Mucosa of descending colon (tissue), 3 donors: Measurements from ENCODE around the gene NGB. TPM values are rescaled to one million over a fixed set of nuclear protein-coding genes. Genes with fewer than 3 reads are reported as not detected.

Experiments used
- ATAC-seq: fragments of 200-7000 bp; cut with Tn5 transposase; one replicate; pipeline ENCODE4 v1.9.1; 2020; ENCODE audit warnings: mild to moderate bottlenecking, moderate library complexity
- DNase-seq, 3 donors: peaks; one replicate each; pipeline ENCODE4 v3.0.0-alpha.2; 2020
- H3K36me3 ChIP-seq: fragments of 200-600 bp; one replicate; pipeline ENCODE4 v1.8.0; 2021; ENCODE audit warnings: low read depth, mild to moderate bottlenecking
- H3K4me1 ChIP-seq: fragments of 200-600 bp; one replicate; pipeline ENCODE4 v1.8.0; 2021; ENCODE audit warnings: low read depth, mild to moderate bottlenecking
- H3K4me3 ChIP-seq: fragments of 200-600 bp; one replicate; pipeline ENCODE4 v1.8.0; 2021; ENCODE audit warnings: mild to moderate bottlenecking
- H3K9me3 ChIP-seq: fragments of 200-600 bp; one replicate; pipeline ENCODE4 v1.8.0; 2021; ENCODE audit warnings: mild to moderate bottlenecking
- CTCF ChIP-seq: fragments of 200-600 bp; IDR thresholded peaks from one replicate; pipeline ENCODE4 v1.8.0; 2022; ENCODE audit warnings: antibody characterized with exemption, mild to moderate bottlenecking
- intact Hi-C, 2 donors: fragments of 100-400 bp; cut with DNase I in 1 of 2; cut with micrococcal nuclease in 1 of 2; formaldehyde crosslinking; loops; one replicate each; pipeline versions ENCODE4 v1.11.0 to v1.11.1; 2022; cut with DNase I, micrococcal nuclease
- total RNA-seq, 3 donors: library from RNA; stranded (reverse); fragmentation: NEBNext Ultra II Directional in 2 of 3; extraction: Animal tissue kit (Norgen Biotek cat#: 25700) in 2 of 3; gene quantifications; one replicate each; pipeline versions ENCODE4 v1.2.1 to v1.2.4, GENCODE V29; 2021 to 2023
- donor health status: DM: no; HTN: no; CAD: no; lungs with moderate emphysema.
- donor health status: DM: no; HTN: no; CAD: no.
- donor health status: DM: no; HTN: yes; CAD: no.

The NGB gene
- total RNA-seq, 3 donors from 2014 or later = 0.14 to 5.3 TPM; not detected in 1

- no peak overlapping the region for H3K4me3 ChIP-seq
- no peaks in the 10 kb centered on the region for H3K4me1 ChIP-seq
- no peaks in the 10 kb centered on the region for H3K36me3 ChIP-seq
- TF ChIP-seq CTCF = no peak
- ATAC-seq = no peak
- no peak for DNase-seq
- intact Hi-C loops = no loop called here
- H3K9me3 ChIP-seq = no peaks in the 10 kb centered on the region
These were observed 46.8 kb downstream of the NGB start for GRCh38 chr14:77224212-77224611.

- H3K9me3 ChIP-seq = no peaks in the 10 kb centered on the region
These were observed 48.3 kb downstream of the NGB start for GRCh38 chr14:77222546-77223225.

GRCh38 chr14:77221241-77221871 lies 49.6 kb downstream of the NGB start:
- Histone ChIP-seq H3K4me1 (no peaks in the 10 kb centered on the region), H3K4me3 (no peak overlapping the region), H3K9me3 (no peaks in the 10 kb centered on the region), H3K36me3 (no peaks in the 10 kb centered on the region)
- no peak for TF ChIP-seq CTCF
- no peak for ATAC-seq
- DNase-seq = no peak
- intact Hi-C loops = no loop called here

More at GRCh38 chr14:77222546-77223225, 48.3 kb downstream of the NGB start:
- ATAC-seq (no peak), DNase-seq (no peak)
- Histone ChIP-seq H3K4me3 (no peak overlapping the region), H3K4me1 (no peaks in the 10 kb centered on the region), H3K36me3 (no peaks in the 10 kb centered on the region)
- intact Hi-C loops = no loop called here
- TF ChIP-seq CTCF = no peak

- no peaks in the 10 kb centered on the region for H3K9me3 ChIP-seq
- no peaks in the 10 kb centered on the region for H3K36me3 ChIP-seq
- no peak overlapping the region for H3K4me3 ChIP-seq
- intact Hi-C loops = no loop called here
- no peak for TF ChIP-seq CTCF
- DNase-seq (no peak), ATAC-seq (no peak)
- H3K4me1 ChIP-seq = no peaks in the 10 kb centered on the region
These were observed 50.6 kb downstream of the NGB start for GRCh38 chr14:77220246-77221017.

GRCh38 chr14:77219591-77219990 lies 51.4 kb downstream of the NGB start:
- Histone ChIP-seq H3K4me1 (no peaks in the 10 kb centered on the region), H3K36me3 (no peaks in the 10 kb centered on the region), H3K9me3 (no peaks in the 10 kb centered on the region), H3K4me3 (no peak overlapping the region)
- TF ChIP-seq CTCF = no peak
- ATAC-seq (no peak), DNase-seq (no peak)
- intact Hi-C loops = loop anchor here in 1 of 2 donors (10.0 kb wide), 1 partner anchor 65 kb away; no protein-coding TSS in a partner anchor
